HG02970 (cell line): ENCODE measurements around the gene ZNF615.
"Not testable (repeated sequence)": the region's sequence is repeated elsewhere in the genome, so short reads cannot be mapped to it uniquely, and the experiment has no call there.

Experiments used
- ATAC-seq: cut with Tn5 transposase; IDR thresholded peaks from one replicate; pipeline ENCODE4 v1.9.1; 2021; ENCODE audit warnings: mild to moderate bottlenecking, moderate library complexity, moderate number of reproducible peaks; ENCODE audit not compliant: unreplicated experiment, low FRiP score

The ZNF615 gene

GRCh38 chr19:52007806-52008557 is at the start of gene ZNF615:
ZNF615 (minus strand) TSS chr19:52008211; CDS start chr19:52003711, 4,500 bp downstream.
- peak; percentile 92 for ATAC-seq

GRCh38 chr19:52056480-52056879 is 48.5 kb upstream of the ZNF615 start:
- not testable (repeated sequence) for ATAC-seq

GRCh38 chr19:52051736-52052135 is 43.7 kb upstream of the ZNF615 start:
- ATAC-seq: not testable (repeated sequence)

GRCh38 chr19:52048555-52049501 is 40.8 kb upstream of the ZNF615 start, which contains the start of gene ZNF432:
ZNF432 (minus strand) TSS chr19:52048838; CDS start chr19:52046868, 1,970 bp downstream.
- ATAC-seq: peak; percentile 92

- no peak for ATAC-seq
Measured at GRCh38 chr19:52039169-52039568, 31.2 kb upstream of the ZNF615 start.

- no peak for ATAC-seq
Measured at GRCh38 chr19:52034051-52034728, 26.2 kb upstream of the ZNF615 start.

GRCh38 chr19:52028780-52029123 is 20.7 kb upstream of the ZNF615 start:
- peak; percentile 26 for ATAC-seq

- peak; percentile 93 for ATAC-seq
Measured at GRCh38 chr19:52028027-52028779, 20.2 kb upstream of the ZNF615 start, which contains the start of gene ZNF614. ZNF614 (minus strand) TSS chr19:52028379; CDS start chr19:52025745, 2,634 bp downstream.

GRCh38 chr19:52026255-52026990 is 18.4 kb upstream of the ZNF615 start:
- ATAC-seq: not testable (repeated sequence)

GRCh38 chr19:52024478-52024877 is 16.5 kb upstream of the ZNF615 start:
- not testable (repeated sequence) for ATAC-seq

- no peak for ATAC-seq
Measured at GRCh38 chr19:52022193-52022592, 14.2 kb upstream of the ZNF615 start.

- ATAC-seq: no peak
Measured at GRCh38 chr19:52020506-52020905, 12.5 kb upstream of the ZNF615 start.

GRCh38 chr19:52010674-52011073 is 2.7 kb upstream of the ZNF615 start:
- ATAC-seq: no peak

GRCh38 chr19:52007451-52007805 is 583 bp downstream of the ZNF615 start:
- no peak for ATAC-seq

GRCh38 chr19:51994048-51994644 is 13.9 kb downstream of the ZNF615 start:
- ATAC-seq: no peak

- no peak for ATAC-seq
Measured at GRCh38 chr19:51993422-51993821, 14.6 kb downstream of the ZNF615 start.

GRCh38 chr19:51986309-51987291 is 21.4 kb downstream of the ZNF615 start, which contains the start of gene ZNF350:
ZNF350 (minus strand) TSS chr19:51986840; CDS start chr19:51974360, 12,480 bp downstream.
- peak; percentile 90 for ATAC-seq

GRCh38 chr19:51983361-51983760 is 24.6 kb downstream of the ZNF615 start:
- no peak for ATAC-seq
